Fibroblast of skin of left quadriceps (primary cell): Measurements from ENCODE around the gene NOP53.
A peak's percentile ranks its signal among the peaks of the same experiment; 100 is the strongest.
"Not testable (repeated sequence)": the region's sequence is repeated elsewhere in the genome, so short reads cannot be mapped to it uniquely, and the experiment has no call there.

Experiments
- DNase-seq, 2 experiments: peaks; one replicate each; pipeline ENCODE4 v3.0.0-alpha.2; 2013; ENCODE audit warnings: low read depth in 2 of 2

NOP53 gene

GRCh38 chr19:47718415-47719046 lies 26.8 kb upstream of the NOP53 start:
- not testable (repeated sequence) for DNase-seq

GRCh38 chr19:47719047-47719859 lies 26.1 kb upstream of the NOP53 start:
- DNase-seq, result peak; percentile 99

GRCh38 chr19:47720669-47721422 lies 24.5 kb upstream of the NOP53 start:
- DNase-seq, result no peak

- peak; percentile 70 to 75 for DNase-seq
These were observed 21.8 kb upstream of the NOP53 start for GRCh38 chr19:47723581-47723940.

GRCh38 chr19:47725759-47726401 lies 19.5 kb upstream of the NOP53 start:
- no peak for DNase-seq

- no peak for DNase-seq
These were observed 18.9 kb upstream of the NOP53 start for GRCh38 chr19:47726467-47726866.

GRCh38 chr19:47728295-47728694 lies 17.1 kb upstream of the NOP53 start:
- DNase-seq, result not testable (repeated sequence)

- DNase-seq, result peak in 1 of 2 experiments; percentile 49
These were observed 15.9 kb upstream of the NOP53 start for GRCh38 chr19:47729468-47729798.

- DNase-seq, result no peak
These were observed 15.4 kb upstream of the NOP53 start for GRCh38 chr19:47729799-47730520.

GRCh38 chr19:47730521-47730889 lies 14.8 kb upstream of the NOP53 start:
- no peak for DNase-seq

- no peak for DNase-seq
These were observed 14.4 kb upstream of the NOP53 start for GRCh38 chr19:47730910-47731309.

GRCh38 chr19:47735131-47735530 lies 10.2 kb upstream of the NOP53 start:
- no peak for DNase-seq

- no peak for DNase-seq
These were observed 4.4 kb upstream of the NOP53 start for GRCh38 chr19:47740866-47741519.

- DNase-seq, result no peak
These were observed 3.7 kb upstream of the NOP53 start for GRCh38 chr19:47741544-47742140.

GRCh38 chr19:47742634-47743033 lies 2.7 kb upstream of the NOP53 start:
- DNase-seq, result no peak

- not testable (repeated sequence) for DNase-seq
These were observed 783 bp downstream of the NOP53 start for GRCh38 chr19:47746129-47746528.

- DNase-seq, result no peak
These were observed 4.0 kb downstream of the NOP53 start for GRCh38 chr19:47749326-47749725.

- DNase-seq, result no peak
These were observed 5.4 kb downstream of the NOP53 start for GRCh38 chr19:47750752-47751151.

- no peak for DNase-seq
These were observed 7.3 kb downstream of the NOP53 start for GRCh38 chr19:47752440-47753211.
